Measurements from ENCODE around the gene SLC35D2.
A peak's percentile ranks its signal among the peaks of the same experiment; 100 is the strongest.

The SLC35D2 gene

DNA sequence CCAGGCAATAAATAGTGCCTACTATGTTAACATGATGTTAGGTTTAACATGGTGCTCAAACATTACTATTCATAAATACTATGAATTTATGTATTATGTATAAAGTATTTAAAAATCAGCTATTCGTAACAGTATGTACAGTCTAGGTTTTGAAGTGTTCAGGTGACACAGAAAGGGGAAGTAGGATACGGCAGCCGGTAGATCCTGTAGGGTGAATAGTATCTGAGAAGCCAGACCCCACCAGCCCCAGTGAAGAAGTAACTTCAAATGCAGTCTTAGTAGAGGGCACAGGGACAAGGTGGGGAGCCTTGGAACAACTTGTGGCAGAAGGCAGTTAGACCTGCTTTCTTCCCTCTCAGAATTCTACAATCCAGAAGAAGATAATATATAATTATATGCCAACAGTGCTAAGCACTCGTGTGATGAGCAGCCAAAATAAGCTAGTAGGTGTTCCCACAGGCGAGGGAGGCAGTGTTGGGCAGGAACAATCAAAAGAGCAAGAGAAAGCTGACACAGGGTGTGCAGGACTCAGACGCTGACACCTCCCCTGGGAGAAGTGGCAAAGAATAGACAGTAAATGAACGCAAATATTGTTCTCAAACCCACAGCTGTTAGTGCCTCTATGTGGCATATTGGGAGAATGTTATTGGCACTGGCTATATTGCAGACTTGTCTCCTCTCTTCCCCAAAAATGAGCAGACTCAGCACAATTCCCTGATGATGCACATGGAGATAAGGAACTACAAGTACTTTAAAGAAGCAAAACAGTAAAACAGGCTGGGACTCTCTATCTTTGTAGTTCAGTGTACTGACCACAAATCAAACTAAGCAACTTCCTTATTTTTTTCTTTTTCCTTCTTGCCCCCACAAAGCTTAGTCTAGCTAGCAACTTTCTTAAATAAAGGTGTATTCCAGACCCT lies 30.1 kb upstream of the SLC35D2 start:
- no peak for DNase-seq (ENCODE audit: low read depth)
- TF ChIP-seq, protein P1, sequence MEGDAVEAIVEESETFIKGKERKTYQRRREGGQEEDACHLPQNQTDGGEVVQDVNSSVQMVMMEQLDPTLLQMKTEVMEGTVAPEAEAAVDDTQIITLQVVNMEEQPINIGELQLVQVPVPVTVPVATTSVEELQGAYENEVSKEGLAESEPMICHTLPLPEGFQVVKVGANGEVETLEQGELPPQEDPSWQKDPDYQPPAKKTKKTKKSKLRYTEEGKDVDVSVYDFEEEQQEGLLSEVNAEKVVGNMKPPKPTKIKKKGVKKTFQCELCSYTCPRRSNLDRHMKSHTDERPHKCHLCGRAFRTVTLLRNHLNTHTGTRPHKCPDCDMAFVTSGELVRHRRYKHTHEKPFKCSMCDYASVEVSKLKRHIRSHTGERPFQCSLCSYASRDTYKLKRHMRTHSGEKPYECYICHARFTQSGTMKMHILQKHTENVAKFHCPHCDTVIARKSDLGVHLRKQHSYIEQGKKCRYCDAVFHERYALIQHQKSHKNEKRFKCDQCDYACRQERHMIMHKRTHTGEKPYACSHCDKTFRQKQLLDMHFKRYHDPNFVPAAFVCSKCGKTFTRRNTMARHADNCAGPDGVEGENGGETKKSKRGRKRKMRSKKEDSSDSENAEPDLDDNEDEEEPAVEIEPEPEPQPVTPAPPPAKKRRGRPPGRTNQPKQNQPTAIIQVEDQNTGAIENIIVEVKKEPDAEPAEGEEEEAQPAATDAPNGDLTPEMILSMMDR (IDR thresholded peaks at IDR 0.05; ENCODE audit: low read depth, low read length, missing control alignments): no peak
- peak overlapping the region; percentile 11; the same call in 1 of the 2 replicates for H3K4me3 ChIP-seq (ENCODE audit: low read depth, low read length)

DNA sequence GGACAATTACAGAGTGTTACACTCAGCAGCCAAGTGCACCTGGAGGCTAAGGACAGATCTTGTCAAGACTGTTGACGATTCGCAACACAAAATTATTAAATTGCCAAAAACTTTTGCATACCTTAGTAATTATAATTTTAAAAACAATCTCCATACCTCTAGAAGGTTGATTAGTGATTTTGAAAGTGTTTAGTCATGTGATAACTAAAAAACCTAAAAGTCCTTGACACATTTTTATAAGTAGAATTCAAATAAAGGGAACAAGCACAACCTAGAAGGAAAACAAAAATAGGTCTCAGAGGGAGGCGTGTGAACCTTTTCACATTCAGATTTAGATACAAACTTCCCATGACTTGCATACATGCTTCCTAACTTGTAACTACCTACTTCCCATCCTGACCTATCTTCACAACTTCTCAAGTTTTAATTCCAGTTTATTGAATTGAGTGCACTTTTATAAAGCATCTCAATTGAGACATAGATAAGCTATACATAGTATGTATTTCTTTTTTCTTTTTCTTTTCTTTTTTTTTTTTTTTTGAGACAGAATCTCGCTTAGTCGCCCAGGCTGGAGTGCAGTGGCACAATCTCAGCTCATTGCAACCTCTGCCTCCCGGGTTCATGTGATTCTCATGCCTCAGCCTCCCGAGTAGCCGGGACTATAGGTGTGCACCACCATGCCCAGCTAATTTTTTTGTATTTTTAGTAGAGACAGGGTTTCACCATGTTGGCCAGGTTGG lies 28.8 kb upstream of the SLC35D2 start:
- TF ChIP-seq, protein P1 (IDR thresholded peaks at IDR 0.05; ENCODE audit: low read depth, low read length, missing control alignments): no peak
- DNase-seq (ENCODE audit: low read depth): no peak
- H3K4me3 ChIP-seq (ENCODE audit: low read depth, low read length): no peak overlapping the region

DNA sequence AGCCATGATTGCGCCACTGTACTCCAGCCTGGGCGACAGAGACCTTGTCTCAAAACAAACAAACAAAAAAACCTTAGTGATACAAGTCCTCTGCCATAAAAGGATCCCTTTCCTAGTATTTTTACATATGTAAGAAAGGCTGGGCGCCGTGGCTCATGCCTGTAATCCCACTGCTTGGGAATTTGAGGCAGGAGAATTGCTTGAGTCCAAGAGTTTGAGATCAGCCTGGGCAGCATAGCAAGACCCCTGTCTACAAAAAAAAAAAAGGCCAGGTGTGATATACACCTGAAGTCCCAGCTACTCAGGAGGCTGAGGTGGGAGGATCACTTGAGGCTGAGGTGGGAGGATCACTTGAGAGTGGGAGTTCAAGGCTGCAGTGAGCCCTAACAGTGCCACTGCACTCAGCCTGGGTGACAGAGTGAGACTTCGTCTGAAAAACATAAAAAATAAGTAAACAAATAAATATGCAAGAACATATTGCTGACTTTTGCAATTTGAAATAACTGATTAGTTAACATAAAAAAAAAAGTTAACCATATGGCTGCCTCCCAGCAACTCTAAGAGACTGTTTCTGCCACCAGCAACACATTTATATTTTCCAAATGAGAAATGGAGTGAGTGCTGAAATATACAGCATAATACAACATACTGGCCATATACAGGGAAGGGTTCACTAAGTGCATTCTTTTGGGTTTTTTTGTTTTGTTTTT lies 27.8 kb upstream of the SLC35D2 start:
- no peak for DNase-seq (ENCODE audit: low read depth)
- no peak overlapping the region for H3K4me3 ChIP-seq (ENCODE audit: low read depth, low read length)
- TF ChIP-seq, protein P1 (IDR thresholded peaks at IDR 0.05; ENCODE audit: low read depth, low read length, missing control alignments): no peak

DNA sequence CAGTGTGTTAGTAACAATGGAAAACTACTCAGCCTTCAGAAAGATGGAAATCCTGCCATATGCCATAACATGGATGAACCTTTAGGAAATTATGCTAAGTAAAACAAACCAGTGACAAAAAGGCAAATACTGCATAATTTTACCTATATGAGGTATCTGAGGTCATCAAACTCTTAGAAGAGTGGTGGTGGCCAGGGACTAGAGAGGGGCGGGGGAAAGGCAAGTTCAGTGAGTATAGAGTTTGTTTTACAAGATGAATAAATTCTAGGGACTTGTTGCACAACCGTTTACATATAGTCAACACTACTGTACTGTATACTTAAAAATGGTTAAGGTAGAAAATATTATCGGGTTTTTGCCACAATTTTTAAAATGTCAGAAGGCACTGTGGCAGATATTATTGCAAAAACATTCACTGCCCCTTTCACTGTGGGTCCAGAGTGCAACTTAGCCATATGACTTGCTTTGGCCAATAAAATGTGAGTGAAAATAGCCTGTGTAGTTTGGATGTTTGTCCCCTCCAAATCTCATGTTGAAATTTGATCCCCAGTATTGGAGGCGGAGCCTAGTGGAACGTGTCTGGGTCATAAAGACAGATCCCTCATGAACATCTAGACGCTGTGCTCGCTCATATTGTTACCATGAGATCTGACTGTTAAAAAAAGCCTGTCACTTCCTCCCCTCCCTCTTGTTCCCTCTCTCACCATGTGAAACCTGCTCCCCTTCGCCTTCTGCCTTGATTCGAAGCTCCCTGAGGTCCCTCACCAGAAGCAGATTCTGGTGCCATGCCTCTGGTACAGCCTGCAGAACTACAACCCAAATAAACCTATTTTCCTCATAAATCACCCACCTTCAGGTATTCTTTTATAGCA lies 25.1 kb upstream of the SLC35D2 start:
- no peak for DNase-seq (ENCODE audit: low read depth)
- H3K4me3 ChIP-seq (ENCODE audit: low read depth, low read length): no peak overlapping the region

DNA sequence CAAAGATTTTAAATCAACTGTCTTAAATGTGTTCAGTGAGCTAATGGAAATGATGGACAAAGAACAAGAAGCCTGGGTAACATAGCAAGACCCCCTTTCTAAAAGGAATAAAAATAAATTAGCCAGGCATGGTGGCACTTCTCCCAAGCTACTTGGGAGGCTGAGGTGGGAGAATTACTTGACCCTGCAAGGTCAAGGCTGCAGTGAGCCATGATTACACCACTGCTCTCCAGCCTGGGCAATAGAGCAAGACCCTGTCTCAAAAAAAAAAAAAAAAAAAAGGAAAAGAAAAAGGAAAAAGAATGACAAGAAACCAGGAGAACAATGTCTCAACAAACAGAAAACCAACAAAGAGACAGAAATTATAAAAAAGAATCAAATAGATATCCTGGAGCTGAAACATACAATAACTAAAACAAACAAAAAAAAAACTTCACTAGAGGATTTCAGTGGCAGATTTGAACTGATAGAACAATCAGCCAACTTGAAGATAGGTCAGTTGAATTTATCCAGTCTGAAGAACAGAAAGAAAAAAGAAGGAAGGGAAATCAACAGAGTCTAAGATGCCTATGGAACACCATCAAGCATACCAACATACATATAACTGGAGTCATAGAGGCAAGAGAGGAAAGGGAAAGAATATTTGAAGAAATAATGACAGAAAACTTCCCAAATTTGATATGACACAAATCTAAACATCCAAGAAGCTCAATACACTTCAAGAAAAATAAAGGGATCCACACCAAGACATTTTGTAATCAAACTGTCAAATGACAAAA lies 16.8 kb upstream of the SLC35D2 start:
- H3K4me3 ChIP-seq (ENCODE audit: low read depth, low read length): no peak overlapping the region
- TF ChIP-seq, protein P1 (IDR thresholded peaks at IDR 0.05; ENCODE audit: low read depth, low read length, missing control alignments): no peak
- DNase-seq (ENCODE audit: low read depth): no peak

More for the DNA sequence above, 25.1 kb upstream of the SLC35D2 start:
- TF ChIP-seq, protein P1 (IDR thresholded peaks at IDR 0.05; ENCODE audit: low read depth, low read length, missing control alignments): no peak
